Neural progenitor cell (in vitro differentiated cells): ENCODE measurements around the gene METTL16. TPM values are rescaled to one million over a fixed set of nuclear protein-coding genes. Genes with fewer than 3 reads are reported as not detected.
A peak's percentile ranks its signal among the peaks of the same experiment; 100 is the strongest.

Source experiments
- DNase-seq: peaks from one replicate; pipeline ENCODE4 v3.0.0-alpha.2; 2016; ENCODE audit warnings: low spot score
- H2AFZ ChIP-seq: fragments of 200-600 bp; sonication (generic); replicated peaks from 2 replicates; pipeline ENCODE4 v1.6.1; 2016; ENCODE audit warnings: antibody characterized with exemption
- H3F3A ChIP-seq: fragments of 200-600 bp; sonication (generic); 2 replicates; pipeline ENCODE4 v1.6.1; 2016; ENCODE audit warnings: antibody characterized with exemption, low read depth
- H3K27ac ChIP-seq: fragments of 200-600 bp; sonication (generic); 2 replicates; pipeline ENCODE4 v1.5.1; 2016; ENCODE audit warnings: mild to moderate bottlenecking
- H3K27me3 ChIP-seq: fragments of 200-600 bp; sonication (generic); 2 replicates; pipeline ENCODE4 v1.6.1; 2016; ENCODE audit warnings: mild to moderate bottlenecking, moderate library complexity
- H3K36me3 ChIP-seq: fragments of 200-600 bp; sonication (generic); 2 replicates; pipeline ENCODE4 v1.5.1; 2016
- H3K4me1 ChIP-seq: fragments of 200-600 bp; sonication (generic); 2 replicates; pipeline ENCODE4 v1.6.1; 2016; ENCODE audit warnings: mixed run types
- H3K4me2 ChIP-seq: fragments of 200-600 bp; sonication (generic); 2 replicates; pipeline ENCODE4 v1.6.1; 2016
- H3K4me3 ChIP-seq: fragments of 200-600 bp; sonication (generic); 2 replicates; pipeline ENCODE4 v1.5.1; 2016
- H3K79me2 ChIP-seq: fragments of 200-600 bp; sonication (generic); 2 replicates; pipeline ENCODE4 v1.6.1; 2016; ENCODE audit warnings: low read depth
- H3K9ac ChIP-seq: fragments of 200-600 bp; sonication (generic); 2 replicates; pipeline ENCODE4 v1.6.1; 2016
- H3K9me3 ChIP-seq: fragments of 200-600 bp; sonication (generic); 2 replicates; pipeline ENCODE4 v1.5.1; 2016; ENCODE audit warnings: low read depth
- H4K20me1 ChIP-seq: fragments of 200-600 bp; sonication (generic); 2 replicates; pipeline ENCODE4 v1.6.1; 2016; ENCODE audit warnings: low read depth
- H3K27ac Mint-ChIP-seq: 3 replicates; pipeline ENCODE4 v1.8.0; 2021; ENCODE audit warnings: mixed read lengths
- H3K27me3 Mint-ChIP-seq: 2 replicates; pipeline ENCODE4 v1.8.0; 2022; ENCODE audit warnings: low read depth, mild to moderate bottlenecking, inconsistent platforms, moderate library complexity, mixed read lengths; ENCODE audit not compliant: insufficient read depth
- H3K36me3 Mint-ChIP-seq: 3 replicates; pipeline ENCODE4 v1.8.0; 2021; ENCODE audit warnings: mixed read lengths
- H3K4me1 Mint-ChIP-seq: 3 replicates; pipeline ENCODE4 v1.8.0; 2021; ENCODE audit warnings: mixed read lengths
- H3K4me3 Mint-ChIP-seq: 3 replicates; pipeline ENCODE4 v1.8.0; 2021; ENCODE audit warnings: mild to moderate bottlenecking, moderate library complexity, mixed read lengths
- H3K9me3 Mint-ChIP-seq: 3 replicates; pipeline ENCODE4 v1.8.0; 2020; ENCODE audit warnings: mixed read lengths
- EZH2 ChIP-seq: fragments of 200-600 bp; sonication (generic); IDR thresholded peaks from 2 replicates; pipeline ENCODE4 v1.6.1; 2017; ENCODE audit warnings: antibody characterized with exemption, mild to moderate bottlenecking, moderate library complexity
- EZH2phosphoT487 ChIP-seq: fragments of 200-600 bp; sonication (generic); IDR thresholded peaks from 2 replicates; pipeline ENCODE4 v1.6.1; 2017; ENCODE audit warnings: antibody characterized with exemption
- total RNA-seq: library from RNA; depleted of rRNA; stranded (reverse); fragments of >200 nt; gene quantifications from 2 replicates; pipeline ENCODE4 v1.2.3, GENCODE V29; 2015; ENCODE audit warnings: low replicate concordance
- TF ChIP-seq, protein P1 (sequence below): fragments of 200-600 bp; sonication (generic); IDR thresholded peaks from 2 replicates; pipeline ENCODE4 v1.5.1; 2017; ENCODE audit warnings: antibody characterized with exemption, mild to moderate bottlenecking

METTL16 gene
- total RNA-seq, 1 donor from 2014 or later: 40.0 TPM

DNA sequence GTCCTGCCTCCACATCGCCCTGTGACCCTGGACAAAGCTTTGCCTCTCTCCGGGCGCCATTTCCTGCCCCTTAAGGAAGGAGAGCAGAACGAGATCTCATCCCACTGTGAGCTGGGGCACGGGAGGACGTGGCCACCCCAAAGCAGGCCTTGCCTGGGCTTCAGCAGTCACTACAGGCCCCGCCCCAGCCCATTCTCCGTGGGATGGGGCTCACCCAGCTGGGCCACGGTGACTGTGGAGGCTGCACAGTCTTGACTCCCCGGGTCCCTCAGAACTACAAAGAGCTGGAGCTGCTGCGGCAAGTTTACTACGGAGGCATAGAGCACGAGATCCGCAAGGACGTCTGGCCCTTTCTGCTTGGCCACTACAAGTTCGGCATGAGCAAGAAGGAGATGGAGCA, 139.0 kb downstream of the METTL16 start:
- Histone ChIP-seq H3K27me3 (no peaks in the 10 kb centered on the region), H3K79me2 (no peaks in the 10 kb centered on the region), H3K27ac (no peak overlapping the region), H3K4me3 (no peak overlapping the region), H3K4me2 (no peak overlapping the region), H4K20me1 (no peaks in the 10 kb centered on the region), H2AFZ (no peak overlapping the region), H3K4me1 (peaks cover 10% of the 10 kb centered on the region), H3K36me3 (no peaks in the 10 kb centered on the region), H3K9ac (no peak overlapping the region), H3K9me3 (no peaks in the 10 kb centered on the region), H3F3A (no peaks in the 10 kb centered on the region)
- Mint-ChIP-seq H3K4me1 (peaks cover 15% of the 10 kb centered on the region), H3K27ac (no peak overlapping the region), H3K36me3 (peaks cover 1% of the 10 kb centered on the region), H3K4me3 (no peak overlapping the region), H3K9me3 (no peaks in the 10 kb centered on the region), H3K27me3 (peaks cover 2% of the 10 kb centered on the region)
- DNase-seq: no peak
- no peak for TF ChIP-seq EZH2phosphoT487
- no peak for TF ChIP-seq EZH2
- TF ChIP-seq, protein P1, sequence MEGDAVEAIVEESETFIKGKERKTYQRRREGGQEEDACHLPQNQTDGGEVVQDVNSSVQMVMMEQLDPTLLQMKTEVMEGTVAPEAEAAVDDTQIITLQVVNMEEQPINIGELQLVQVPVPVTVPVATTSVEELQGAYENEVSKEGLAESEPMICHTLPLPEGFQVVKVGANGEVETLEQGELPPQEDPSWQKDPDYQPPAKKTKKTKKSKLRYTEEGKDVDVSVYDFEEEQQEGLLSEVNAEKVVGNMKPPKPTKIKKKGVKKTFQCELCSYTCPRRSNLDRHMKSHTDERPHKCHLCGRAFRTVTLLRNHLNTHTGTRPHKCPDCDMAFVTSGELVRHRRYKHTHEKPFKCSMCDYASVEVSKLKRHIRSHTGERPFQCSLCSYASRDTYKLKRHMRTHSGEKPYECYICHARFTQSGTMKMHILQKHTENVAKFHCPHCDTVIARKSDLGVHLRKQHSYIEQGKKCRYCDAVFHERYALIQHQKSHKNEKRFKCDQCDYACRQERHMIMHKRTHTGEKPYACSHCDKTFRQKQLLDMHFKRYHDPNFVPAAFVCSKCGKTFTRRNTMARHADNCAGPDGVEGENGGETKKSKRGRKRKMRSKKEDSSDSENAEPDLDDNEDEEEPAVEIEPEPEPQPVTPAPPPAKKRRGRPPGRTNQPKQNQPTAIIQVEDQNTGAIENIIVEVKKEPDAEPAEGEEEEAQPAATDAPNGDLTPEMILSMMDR: no peak

DNA sequence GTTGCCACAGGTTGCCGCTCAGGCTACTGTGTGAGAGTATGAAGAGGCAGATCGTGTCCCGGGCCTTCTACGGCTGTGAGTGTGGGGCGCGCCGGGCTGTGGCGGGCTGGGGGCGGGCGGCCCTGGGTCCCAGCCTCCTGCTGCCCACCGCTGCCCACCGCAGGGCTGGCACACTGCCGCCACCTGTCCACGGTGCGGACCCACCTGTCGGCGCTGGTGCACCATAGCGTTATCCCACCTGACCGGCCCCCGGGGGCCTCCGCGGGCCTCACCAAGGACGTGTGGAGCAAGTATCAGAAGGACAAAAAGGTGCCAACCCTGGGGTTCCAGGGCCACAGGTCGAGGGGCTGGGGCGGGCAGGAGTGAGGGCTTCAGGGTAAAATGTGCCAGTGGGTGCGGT, 139.5 kb downstream of the METTL16 start:
- Histone ChIP-seq H4K20me1 (no peaks in the 10 kb centered on the region), H3K27me3 (no peaks in the 10 kb centered on the region), H3K4me3 (no peak overlapping the region), H3K27ac (no peak overlapping the region), H3K79me2 (no peaks in the 10 kb centered on the region), H3K4me2 (no peak overlapping the region), H3K36me3 (no peaks in the 10 kb centered on the region), H3K9ac (no peak overlapping the region), H3K9me3 (no peaks in the 10 kb centered on the region), H3K4me1 (peaks cover 10% of the 10 kb centered on the region), H2AFZ (no peak overlapping the region), H3F3A (no peaks in the 10 kb centered on the region)
- no peak for DNase-seq
- peaks cover 1% of the 10 kb centered on the region for H3K36me3 Mint-ChIP-seq
- TF ChIP-seq EZH2phosphoT487 (no peak), EZH2 (no peak)
- H3K4me3 Mint-ChIP-seq: no peak overlapping the region
- peaks cover 2% of the 10 kb centered on the region for H3K27me3 Mint-ChIP-seq
- no peak overlapping the region for H3K27ac Mint-ChIP-seq
- peaks cover 15% of the 10 kb centered on the region for H3K4me1 Mint-ChIP-seq
- no peaks in the 10 kb centered on the region for H3K9me3 Mint-ChIP-seq

DNA sequence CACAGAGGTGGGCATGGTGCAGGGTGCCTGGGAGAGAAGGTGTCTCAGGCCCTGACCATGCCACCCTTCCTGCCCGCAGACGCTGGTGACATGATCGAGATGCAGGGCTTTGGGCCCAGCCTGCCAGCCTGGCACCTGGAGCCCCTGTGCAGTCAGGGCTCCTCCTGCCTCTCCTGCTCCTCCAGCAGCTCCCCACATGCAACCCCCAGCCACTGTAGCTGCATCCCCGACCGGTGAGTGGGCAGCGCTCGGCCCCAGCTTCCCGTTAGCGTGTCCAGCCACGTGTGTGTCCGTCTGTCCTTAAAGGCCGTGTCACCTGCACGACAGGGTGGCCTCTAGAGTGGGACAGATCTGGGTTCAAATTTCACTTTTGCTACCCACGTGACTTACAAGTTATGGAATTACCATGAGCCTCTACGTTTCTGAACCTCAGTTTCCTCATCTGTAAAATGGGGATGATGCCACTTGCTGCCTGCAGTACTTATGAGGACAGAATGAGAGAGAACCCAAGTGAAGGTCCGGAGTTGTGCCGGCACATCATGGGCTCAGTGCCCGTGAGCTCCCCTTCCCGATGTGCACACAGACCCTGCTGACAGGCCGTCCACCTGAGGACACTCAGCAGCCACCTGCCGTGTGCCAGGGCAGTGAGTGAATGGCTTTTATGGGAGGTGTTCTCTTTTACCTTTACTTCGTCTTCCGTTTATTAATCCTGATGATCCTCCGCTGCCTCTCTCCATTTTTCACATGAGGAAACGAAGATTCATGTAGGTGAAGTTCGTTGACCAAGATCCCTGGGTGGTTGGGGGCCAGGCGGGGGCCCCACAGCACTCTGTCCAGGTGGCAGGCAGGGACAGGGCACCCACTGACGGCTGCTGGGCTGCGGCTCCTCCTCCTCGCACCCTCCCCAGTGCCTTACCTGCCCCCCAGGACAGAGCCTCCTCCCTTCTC, 140.2 kb downstream of the METTL16 start:
- H3K27me3 ChIP-seq: no peaks in the 10 kb centered on the region
- no peaks in the 10 kb centered on the region for H3K36me3 ChIP-seq
- peaks cover 4% of the 10 kb centered on the region for H3K27me3 Mint-ChIP-seq
- no peaks in the 10 kb centered on the region for H4K20me1 ChIP-seq
- H3K4me3 Mint-ChIP-seq: no peak overlapping the region
- no peak overlapping the region for H3K9ac ChIP-seq
- peaks cover 18% of the 10 kb centered on the region for H3K4me1 Mint-ChIP-seq
- peaks cover 3% of the 10 kb centered on the region for H3F3A ChIP-seq
- no peak overlapping the region for H3K27ac Mint-ChIP-seq
- no peak overlapping the region for H3K27ac ChIP-seq
- no peaks in the 10 kb centered on the region for H3K9me3 ChIP-seq
- peaks cover 10% of the 10 kb centered on the region for H3K4me1 ChIP-seq
- H3K36me3 Mint-ChIP-seq: peaks cover 1% of the 10 kb centered on the region
- H3K4me3 ChIP-seq: no peak overlapping the region
- H3K79me2 ChIP-seq: no peaks in the 10 kb centered on the region
- H2AFZ ChIP-seq: no peak overlapping the region
- no peak for DNase-seq
- H3K4me2 ChIP-seq: no peak overlapping the region
- no peaks in the 10 kb centered on the region for H3K9me3 Mint-ChIP-seq
- TF ChIP-seq EZH2phosphoT487 (no peak), EZH2 (no peak)
- TF ChIP-seq, protein P1: no peak

DNA sequence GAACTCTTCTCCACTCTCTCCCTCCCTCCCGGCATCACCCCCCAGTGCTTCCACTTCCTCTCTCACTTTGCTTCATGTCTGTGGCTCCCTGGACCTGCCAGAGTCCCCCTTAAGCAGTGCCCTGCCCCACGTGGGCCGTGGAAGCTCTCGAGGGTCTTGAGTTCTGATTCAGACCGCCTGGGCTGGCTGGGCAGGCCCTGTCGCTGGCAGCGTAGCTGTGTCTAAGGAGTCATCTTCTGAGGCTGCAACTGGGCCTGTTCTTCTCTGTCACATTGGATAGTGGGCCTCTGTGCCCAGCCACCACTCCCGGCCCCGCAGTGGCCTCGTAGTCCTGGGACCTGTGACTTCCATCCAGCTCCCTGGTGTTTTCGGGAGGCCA, 141.5 kb downstream of the METTL16 start:
- peaks cover 4% of the 10 kb centered on the region for H3K27me3 Mint-ChIP-seq
- no peaks in the 10 kb centered on the region for H3K9me3 Mint-ChIP-seq
- no peak overlapping the region for H3K4me3 ChIP-seq
- no peak for DNase-seq
- no peak overlapping the region for H3K9ac ChIP-seq
- no peaks in the 10 kb centered on the region for H3K36me3 ChIP-seq
- no peaks in the 10 kb centered on the region for H3K79me2 ChIP-seq
- peaks cover 4% of the 10 kb centered on the region for H3F3A ChIP-seq
- H3K4me3 Mint-ChIP-seq: no peak overlapping the region
- no peak overlapping the region for H3K4me2 ChIP-seq
- no peaks in the 10 kb centered on the region for H3K9me3 ChIP-seq
- no peak overlapping the region for H3K27ac ChIP-seq
- TF ChIP-seq, protein P1: no peak
- TF ChIP-seq EZH2phosphoT487: no peak
- TF ChIP-seq EZH2: no peak
- H3K27ac Mint-ChIP-seq: peak overlapping the region; percentile 29
- H3K36me3 Mint-ChIP-seq: peaks cover 1% of the 10 kb centered on the region
- H2AFZ ChIP-seq: no peak overlapping the region
- peaks cover 18% of the 10 kb centered on the region for H3K4me1 Mint-ChIP-seq
- no peaks in the 10 kb centered on the region for H3K27me3 ChIP-seq
- H4K20me1 ChIP-seq: no peaks in the 10 kb centered on the region
- H3K4me1 ChIP-seq: peaks cover 10% of the 10 kb centered on the region
